ENCODE measurements around the gene UBQLN2. TPM values are rescaled to one million over a fixed set of nuclear protein-coding genes. Genes with fewer than 3 reads are reported as not detected.

The UBQLN2 gene
- total and polyA plus RNA-seq, 10 of the 15 experiments (the other 5 are each of a cell fraction or from before 2014, with no cell fraction given) = 2.4 to 41.3 (median 17.0) TPM

- TF ChIP-seq SREBF2 (IDR thresholded peaks at IDR 0.05; ENCODE audit: low read length) = no peak
- TF ChIP-seq TCF12 (IDR thresholded peaks at IDR 0.05; ENCODE audit: low read depth, low read length) = no peak
- TF ChIP-seq STAT1 (conservative IDR thresholded peaks at IDR 0.05) = no peak
- no peak for TF ChIP-seq RAD51 (IDR thresholded peaks at IDR 0.05)
- TF ChIP-seq RUNX3 (IDR thresholded peaks at IDR 0.05; ENCODE audit: low read length) = no peak
- no peak for TF ChIP-seq SIN3A (IDR thresholded peaks at IDR 0.05; ENCODE audit: low read depth, low read length)
- no peak for TF ChIP-seq MAX (IDR thresholded peaks at IDR 0.05; ENCODE audit: low read depth, low read length)
- TF ChIP-seq RCOR1 (conservative IDR thresholded peaks at IDR 0.05; ENCODE audit: low read depth, low read length) = no peak
- TF ChIP-seq SMAD5 (IDR thresholded peaks at IDR 0.05; ENCODE audit: low read depth) = no peak
- no peak for TF ChIP-seq HSF1 (IDR thresholded peaks at IDR 0.05; ENCODE audit: low read depth, low read length)
- TF ChIP-seq CBX5 (IDR thresholded peaks at IDR 0.05; ENCODE audit: low read depth) = no peak
- no peak for TF ChIP-seq BRCA1 (IDR thresholded peaks at IDR 0.05; ENCODE audit: low read depth, low read length)
- no peak for TF ChIP-seq YBX1 (IDR thresholded peaks at IDR 0.05)
- no peak for TF ChIP-seq BCL3 (IDR thresholded peaks at IDR 0.05; ENCODE audit: borderline replicate concordance, insufficient read depth, low read depth, low read length, poor library complexity, severe bottlenecking)
- TF ChIP-seq ATF2 (IDR thresholded peaks at IDR 0.05; ENCODE audit: low read length) = no peak
- TF ChIP-seq WRNIP1 (IDR thresholded peaks at IDR 0.05; ENCODE audit: borderline replicate concordance, low read depth, low read length) = no peak
- TF ChIP-seq TCF7 (IDR thresholded peaks at IDR 0.05; ENCODE audit: borderline replicate concordance) = no peak
These were observed 36.7 kb downstream of the UBQLN2 start for GRCh38 chrX:56600141-56600540.

More at GRCh38 chrX:56600141-56600540, 36.7 kb downstream of the UBQLN2 start:
- Histone ChIP-seq H3K27ac (ENCODE audit: control insufficient read depth, insufficient read depth) (no peak overlapping the region), H3K36me3 (ENCODE audit: control insufficient read depth in 2 of 2, insufficient read depth in 2 of 2, low read length in 1 of 2) (no peaks in the 10 kb centered on the region), H3K9me3 (replicated peaks; ENCODE audit: control insufficient read depth, insufficient read depth, low read length) (no peaks in the 10 kb centered on the region), H3K27me3 (replicated peaks in 1 of 2; ENCODE audit: control insufficient read depth in 2 of 2, insufficient read depth in 2 of 2, low read length in 1 of 2) (no peaks in the 10 kb centered on the region), H3K9ac (ENCODE audit: control insufficient read depth, insufficient read depth, low read length) (no peak overlapping the region), H3K4me1 (ENCODE audit: control insufficient read depth, insufficient read depth, low read length) (no peaks in the 10 kb centered on the region), H3K4me3 (no peak overlapping the region), H4K20me1 (ENCODE audit: control insufficient read depth, insufficient read depth) (no peaks in the 10 kb centered on the region), H3K79me2 (ENCODE audit: control insufficient read depth, insufficient read depth, low read length) (no peaks in the 10 kb centered on the region), H3K4me2 (ENCODE audit: control insufficient read depth, insufficient read depth) (no peak overlapping the region), H2AFZ (ENCODE audit: control insufficient read depth, low read depth, low read length) (no peak overlapping the region)
- CTCF ChIA-PET = no interaction called here
- SMC1A ChIA-PET (ENCODE audit: uncharacterized antibody, unreplicated experiment) = no interaction called here
- no peak for ATAC-seq
- in situ Hi-C loops (cut with MboI) = loop anchor here (5.0 kb wide), 1 partner anchor 52 kb away; no protein-coding TSS in a partner anchor
- 69% methylated on average over 2 of the region's 2 CpGs for WGBS (ENCODE audit: insufficient coverage, insufficient replicate concordance, low lambda C conversion rate, missing lambda C conversion rate)
- intact Hi-C loops (cut with micrococcal nuclease; ENCODE audit: unreplicated experiment) = no loop called here
- POLR2A ChIA-PET = no interaction called here
- DNase-seq (ENCODE audit: low read depth, low spot score) = no peak
- BruUV-seq (replicated peaks) = no TSS peak
- no peak for FAIRE-seq
- RAD21 ChIA-PET (ENCODE audit: unreplicated experiment) = no interaction called here
